Activated naive CD4-positive, alpha-beta T cell treated with anti-CD3 and anti-CD28 coated beads, Interleukin-2, amount 50 U/mL, for 72 hours (primary cell): ENCODE data around the gene BCLAF1. TPM values are rescaled to one million over a fixed set of nuclear protein-coding genes. Genes with fewer than 3 reads are reported as not detected.

Source experiments
- ATAC-seq, 2 donors: fragments of 150-1000 bp; cut with Tn5 transposase; 2 replicates each; pipeline ENCODE4 v1.10.0; 2021; ENCODE audit warnings: mild to moderate bottlenecking in 2 of 2, moderate library complexity in 2 of 2
- DNase-seq, 2 donors: peaks; one replicate each; pipeline ENCODE4 v3.0.0; 2021 to 2022; ENCODE audit warnings: low spot score in 2 of 2
- H3K27ac Mint-ChIP-seq, 2 donors: one replicate each; pipeline ENCODE4 v1.8.0; 2022; ENCODE audit warnings: mild to moderate bottlenecking in 2 of 2, mixed read lengths in 2 of 2
- H3K36me3 Mint-ChIP-seq, 2 donors: one replicate each; pipeline ENCODE4 v1.8.0; 2022; ENCODE audit warnings: mixed read lengths in 2 of 2
- H3K9me3 Mint-ChIP-seq, 2 donors: one replicate each; pipeline ENCODE4 v1.8.0; 2022; ENCODE audit warnings: mixed read lengths in 2 of 2
- total RNA-seq, 2 donors: library from RNA; stranded (reverse); gene quantifications; one replicate each; pipeline ENCODE4 v1.2.3, GENCODE V29; 2022

The BCLAF1 gene
- 100 to 1,000 TPM; 101 to 159 TPM for total RNA-seq

DNA sequence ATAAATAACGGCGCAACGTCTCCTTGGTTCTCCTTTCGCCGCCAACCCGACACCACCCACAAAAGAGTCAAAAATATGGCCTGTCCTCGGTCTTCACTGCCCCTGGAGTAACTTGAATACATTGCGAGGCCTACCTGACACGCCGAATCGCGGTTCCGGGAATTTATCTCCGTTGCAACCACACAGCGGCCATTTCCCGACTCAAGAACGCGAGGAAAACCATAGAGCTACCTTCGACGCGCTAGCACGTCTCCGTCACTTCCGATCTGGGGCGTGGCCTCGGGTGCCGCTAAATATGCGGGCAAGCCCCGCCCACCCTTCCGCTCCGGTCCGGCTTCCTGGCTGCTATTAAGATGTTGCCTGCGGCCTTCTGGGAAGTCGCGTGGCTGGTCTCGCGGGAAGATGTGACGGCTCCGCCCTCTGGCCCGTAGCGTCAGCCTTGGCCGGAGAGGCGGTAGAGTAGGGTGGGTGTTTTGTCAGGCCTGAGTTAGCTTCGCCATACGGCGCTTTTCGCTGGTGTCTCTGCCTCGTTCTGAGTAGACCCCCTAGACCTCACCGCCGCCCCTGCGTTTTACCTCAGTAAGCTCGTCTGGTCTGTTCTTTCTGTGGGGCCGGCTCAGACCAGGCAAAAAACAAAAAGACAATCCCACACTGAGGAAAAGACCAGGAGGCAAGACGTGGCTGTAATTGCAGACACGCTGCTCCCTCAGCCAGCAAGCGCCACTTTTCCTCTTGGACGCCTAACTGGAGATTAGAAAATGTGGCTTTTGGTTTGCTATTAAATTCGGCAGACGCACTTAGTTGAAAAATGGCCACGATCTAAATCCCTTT, at the start of gene BCLAF1:
Gene BCLAF1, minus strand, starts transcription at position 268 of the 831 bp plus-strand sequence. CDS start 9,980 bp downstream, outside the sequence.
- no peaks in the 10 kb centered on the region for H3K9me3 Mint-ChIP-seq
- H3K36me3 Mint-ChIP-seq, result peaks cover 26 to 34% of the 10 kb centered on the region in 2 donors
- peak within 1 kb of the TSS; percentile 100 for H3K27ac Mint-ChIP-seq
- DNase-seq (peak; percentile 99 to 100), ATAC-seq (peak; percentile 85 to 87)

DNA sequence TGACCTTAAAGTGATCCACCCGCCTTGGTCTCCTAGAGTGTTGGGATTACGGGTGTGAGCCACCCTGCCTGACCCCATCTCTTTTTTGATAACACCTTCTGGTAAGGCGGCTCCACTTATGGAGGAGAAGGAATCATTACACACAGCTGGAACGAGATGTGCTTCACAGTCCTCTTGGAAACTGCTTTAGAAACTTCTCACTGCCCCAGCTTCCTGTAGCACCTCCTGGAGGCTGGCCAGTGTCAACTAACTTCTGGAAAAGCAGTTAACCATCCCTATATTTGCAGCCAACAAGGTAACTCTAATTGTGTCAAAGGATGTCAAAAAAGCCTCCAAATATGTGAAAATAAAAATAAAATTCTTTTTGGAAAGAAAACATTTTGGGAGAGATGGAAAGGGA, 48.8 kb upstream of the BCLAF1 start:
- no peak overlapping the region for H3K27ac Mint-ChIP-seq
- no peak for DNase-seq
- H3K36me3 Mint-ChIP-seq, result no peaks in the 10 kb centered on the region
- no peak for ATAC-seq
- no peaks in the 10 kb centered on the region for H3K9me3 Mint-ChIP-seq

DNA sequence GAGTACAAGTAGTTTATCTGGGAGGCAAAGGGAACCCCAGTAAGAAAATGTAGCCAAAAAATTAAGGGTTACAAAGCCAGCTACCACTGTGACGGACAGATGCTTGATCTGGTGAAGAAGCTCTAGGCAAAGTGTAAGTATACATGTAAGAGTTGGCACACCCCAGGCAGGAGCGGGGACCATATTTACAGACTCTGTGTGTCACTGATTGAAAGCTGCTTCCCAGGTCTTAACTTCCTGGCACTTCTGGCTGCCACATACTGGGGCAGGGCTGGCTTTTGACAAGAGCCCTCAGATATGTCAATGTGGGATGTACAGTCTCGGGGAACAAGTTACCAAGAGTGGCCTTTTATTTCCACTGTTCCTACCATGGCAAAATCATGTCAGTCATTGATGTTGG, 48.0 kb upstream of the BCLAF1 start:
- no peak for ATAC-seq
- DNase-seq, result no peak
- no peaks in the 10 kb centered on the region for H3K9me3 Mint-ChIP-seq
- H3K27ac Mint-ChIP-seq, result no peak overlapping the region
- no peaks in the 10 kb centered on the region for H3K36me3 Mint-ChIP-seq

- Mint-ChIP-seq H3K36me3 (no peaks in the 10 kb centered on the region), H3K9me3 (no peaks in the 10 kb centered on the region), H3K27ac (no peak overlapping the region)
- DNase-seq (no peak), ATAC-seq (no peak)
These were observed 47.5 kb upstream of the BCLAF1 start for GRCh38 chr6:136337121-136337520.

GRCh38 chr6:136335736-136336363, 46.2 kb upstream of the BCLAF1 start:
- no peak for DNase-seq
- Mint-ChIP-seq H3K9me3 (no peaks in the 10 kb centered on the region), H3K27ac (no peak overlapping the region), H3K36me3 (no peaks in the 10 kb centered on the region)
- ATAC-seq, result no peak

DNA sequence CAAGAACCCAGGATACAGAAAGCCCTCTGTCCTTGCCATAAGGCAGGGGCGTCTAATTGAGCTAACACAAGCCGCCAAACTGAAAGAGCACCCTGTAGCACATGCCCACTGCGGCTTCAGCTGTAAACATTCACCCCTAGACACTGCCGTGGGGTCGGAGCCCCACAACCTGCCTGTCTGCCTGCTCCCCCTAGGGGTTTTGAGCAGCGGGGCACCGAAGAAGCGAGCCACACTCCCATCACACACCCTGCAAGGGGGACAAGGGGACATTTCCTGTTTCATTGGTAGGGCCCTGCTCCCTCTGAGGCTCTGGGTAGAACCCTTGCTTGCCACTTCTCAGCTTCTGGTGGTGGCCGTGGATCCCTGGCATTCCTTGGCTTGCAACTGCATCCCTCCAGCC, 45.2 kb upstream of the BCLAF1 start:
- Mint-ChIP-seq H3K9me3 (no peaks in the 10 kb centered on the region), H3K27ac (no peak overlapping the region), H3K36me3 (no peaks in the 10 kb centered on the region)
- ATAC-seq (no peak), DNase-seq (no peak)

GRCh38 chr6:136334465-136334846, 44.8 kb upstream of the BCLAF1 start:
- H3K27ac Mint-ChIP-seq, result no peak overlapping the region
- DNase-seq (no peak), ATAC-seq (no peak)
- H3K9me3 Mint-ChIP-seq, result no peaks in the 10 kb centered on the region
- no peaks in the 10 kb centered on the region for H3K36me3 Mint-ChIP-seq

GRCh38 chr6:136333824-136334464, 44.3 kb upstream of the BCLAF1 start:
- H3K27ac Mint-ChIP-seq, result no peak overlapping the region
- DNase-seq (no peak), ATAC-seq (no peak)
- H3K9me3 Mint-ChIP-seq, result no peaks in the 10 kb centered on the region
- H3K36me3 Mint-ChIP-seq, result no peaks in the 10 kb centered on the region

DNA sequence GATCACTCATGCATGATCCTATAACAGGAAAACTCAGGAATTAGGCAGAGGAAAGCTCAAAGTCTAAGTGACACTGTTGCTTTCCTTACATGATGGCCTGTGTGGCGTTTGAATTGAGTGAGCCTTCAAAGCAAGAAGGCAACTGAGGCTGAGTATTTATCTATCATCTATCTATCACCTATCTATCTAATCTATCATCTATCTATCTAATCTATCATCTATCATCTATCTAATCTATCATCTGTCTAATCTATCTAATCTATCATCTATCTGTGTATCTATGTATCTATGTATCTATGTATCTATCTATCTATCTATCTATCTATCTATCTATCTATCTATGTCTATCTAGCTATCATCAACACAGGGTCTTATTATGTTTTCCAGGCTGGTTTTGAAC, 41.8 kb upstream of the BCLAF1 start:
- Mint-ChIP-seq H3K36me3 (no peaks in the 10 kb centered on the region), H3K27ac (no peak overlapping the region), H3K9me3 (no peaks in the 10 kb centered on the region)
- ATAC-seq (no peak), DNase-seq (no peak)

DNA sequence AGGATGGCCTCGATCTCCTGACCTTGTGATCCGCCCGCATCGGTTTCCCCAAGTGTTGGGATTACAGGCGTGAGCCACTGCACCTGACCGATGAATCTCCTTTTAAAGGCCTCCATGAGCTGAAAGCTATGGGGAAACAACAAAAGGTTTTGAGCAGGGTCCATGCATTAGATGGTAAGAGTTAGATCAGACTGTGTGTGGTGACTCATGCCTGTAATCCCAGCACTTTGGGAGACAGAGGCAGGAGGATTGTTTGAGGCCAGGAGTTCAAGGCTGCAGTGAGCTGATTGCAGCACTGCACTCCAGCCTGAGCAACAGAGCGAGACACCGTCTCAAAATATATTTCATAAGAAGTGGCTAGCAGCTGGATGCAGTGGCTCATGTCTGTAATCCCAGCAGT, 41.0 kb upstream of the BCLAF1 start:
- Mint-ChIP-seq H3K9me3 (no peaks in the 10 kb centered on the region), H3K27ac (no peak overlapping the region), H3K36me3 (no peaks in the 10 kb centered on the region)
- ATAC-seq (no peak), DNase-seq (no peak)

DNA sequence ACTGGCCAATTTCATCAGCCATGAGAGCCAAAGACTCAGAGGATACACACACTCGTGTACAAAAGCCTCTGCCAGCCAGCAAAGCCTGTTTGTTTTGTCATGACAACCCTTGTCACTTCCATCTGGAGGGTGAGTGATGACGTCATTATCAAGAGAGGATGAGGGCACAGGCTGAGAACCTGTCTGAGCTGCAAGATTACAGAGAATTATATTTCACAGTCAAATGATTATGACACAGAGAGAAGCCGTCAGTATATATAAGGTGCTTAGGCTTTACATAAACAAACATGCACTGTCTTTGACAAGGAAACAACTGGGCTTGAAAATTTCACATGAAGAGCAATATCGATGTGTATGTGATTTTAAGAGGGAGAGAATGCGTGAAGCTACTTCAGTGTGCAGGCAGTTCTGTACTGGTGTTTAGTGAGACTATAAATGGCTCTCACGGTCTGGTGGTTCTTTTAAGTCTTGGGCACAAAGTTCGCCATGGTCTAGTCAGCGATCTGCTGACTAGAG, 36.5 kb upstream of the BCLAF1 start:
- no peak overlapping the region for H3K27ac Mint-ChIP-seq
- ATAC-seq (no peak), DNase-seq (no peak)
- no peaks in the 10 kb centered on the region for H3K9me3 Mint-ChIP-seq
- no peaks in the 10 kb centered on the region for H3K36me3 Mint-ChIP-seq

- ATAC-seq (no peak), DNase-seq (no peak)
- no peaks in the 10 kb centered on the region for H3K9me3 Mint-ChIP-seq
- H3K36me3 Mint-ChIP-seq, result no peaks in the 10 kb centered on the region
- H3K27ac Mint-ChIP-seq, result no peak overlapping the region
These were observed 35.2 kb upstream of the BCLAF1 start for GRCh38 chr6:136324686-136325380.

GRCh38 chr6:136323431-136324112, 33.9 kb upstream of the BCLAF1 start:
- Mint-ChIP-seq H3K9me3 (no peaks in the 10 kb centered on the region), H3K27ac (no peak overlapping the region), H3K36me3 (no peaks in the 10 kb centered on the region)
- no peak for ATAC-seq
- no peak for DNase-seq

- ATAC-seq (no peak), DNase-seq (no peak)
- H3K36me3 Mint-ChIP-seq, result no peaks in the 10 kb centered on the region
- H3K9me3 Mint-ChIP-seq, result no peaks in the 10 kb centered on the region
- H3K27ac Mint-ChIP-seq, result no peak overlapping the region
These were observed 30.1 kb upstream of the BCLAF1 start for GRCh38 chr6:136319732-136320131.

DNA sequence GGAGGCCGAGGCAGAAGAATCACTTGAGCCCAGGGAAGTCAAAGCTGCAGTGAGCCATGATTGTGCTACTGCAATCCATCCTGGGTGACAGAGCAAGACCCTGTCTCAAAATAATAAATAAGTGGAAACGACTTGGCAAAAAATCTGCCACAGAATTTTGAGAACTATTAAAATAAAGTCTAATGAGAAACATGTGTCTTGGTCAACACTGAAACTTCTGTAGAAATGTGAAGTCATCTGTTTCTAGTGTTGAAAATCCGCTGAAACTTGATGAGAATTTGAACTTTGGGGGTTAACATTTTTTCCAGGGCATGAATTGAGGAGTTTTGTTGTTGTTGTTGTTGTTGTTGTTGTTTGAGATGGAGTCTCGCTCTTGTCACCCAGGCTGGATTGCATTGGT, 29.0 kb upstream of the BCLAF1 start:
- no peak overlapping the region for H3K27ac Mint-ChIP-seq
- ATAC-seq (no peak), DNase-seq (no peak)
- H3K36me3 Mint-ChIP-seq, result no peaks in the 10 kb centered on the region
- no peaks in the 10 kb centered on the region for H3K9me3 Mint-ChIP-seq

GRCh38 chr6:136317971-136318370, 28.3 kb upstream of the BCLAF1 start:
- DNase-seq, result no peak
- no peak for ATAC-seq
- no peaks in the 10 kb centered on the region for H3K9me3 Mint-ChIP-seq
- no peak overlapping the region for H3K27ac Mint-ChIP-seq
- H3K36me3 Mint-ChIP-seq, result no peaks in the 10 kb centered on the region
